OCI-LY1 (cell line): ENCODE results near the gene RAI14.

Experiments
- H2AFZ ChIP-seq: fragments of 200-600 bp; sonication (generic), shearing (Covaris generic); 2 replicates; pipeline ENCODE4 v1.6.0; 2014; ENCODE audit warnings: antibody characterized with exemption, mild to moderate bottlenecking, low read length
- H3F3A ChIP-seq: fragments of 200-600 bp; sonication (generic), shearing (Covaris generic); 2 replicates; pipeline ENCODE4 v1.6.0; 2014; ENCODE audit warnings: mild to moderate bottlenecking, antibody characterized with exemption, low read length, moderate library complexity; ENCODE audit not compliant: insufficient read depth
- H3K27ac ChIP-seq: fragments of 200-600 bp; sonication (generic); 2 replicates; pipeline ENCODE4 v1.5.1; 2014; ENCODE audit warnings: low read length, mixed run types, mild to moderate bottlenecking, low read depth; ENCODE audit not compliant: poor library complexity, severe bottlenecking
- H3K27me3 ChIP-seq: fragments of 200-600 bp; sonication (generic); 2 replicates; pipeline ENCODE4 v1.6.0; 2014; ENCODE audit warnings: antibody characterized with exemption, mild to moderate bottlenecking, low read length, moderate library complexity; ENCODE audit not compliant: insufficient read depth
- H3K36me3 ChIP-seq: fragments of 200-600 bp; sonication (generic); 2 replicates; pipeline ENCODE4 v1.6.1; 2014; ENCODE audit warnings: mild to moderate bottlenecking, antibody characterized with exemption, low read length, moderate library complexity, mixed read lengths; ENCODE audit not compliant: insufficient read depth
- H3K4me1 ChIP-seq: fragments of 200-600 bp; sonication (generic); 2 replicates; pipeline ENCODE4 v1.5.1; 2014; ENCODE audit warnings: mild to moderate bottlenecking, low read length, moderate library complexity; ENCODE audit not compliant: insufficient read depth, severe bottlenecking
- H3K4me2 ChIP-seq: fragments of 200-600 bp; sonication (generic), shearing (Covaris generic); 2 replicates; pipeline ENCODE4 v1.6.1; 2014; ENCODE audit warnings: low read length
- H3K4me3 ChIP-seq: fragments of 200-600 bp; sonication (generic); 2 replicates; pipeline ENCODE4 v1.5.1; 2014; ENCODE audit warnings: low read length, low read depth, mild to moderate bottlenecking, mixed read lengths; ENCODE audit not compliant: poor library complexity, severe bottlenecking
- H3K79me2 ChIP-seq: fragments of 200-600 bp; shearing (Covaris generic); 2 replicates; pipeline ENCODE4 v1.6.1; 2016; ENCODE audit warnings: mixed run types, low read length, mixed read lengths; ENCODE audit not compliant: insufficient read depth
- H3K9ac ChIP-seq: fragments of 200-600 bp; sonication (generic), shearing (Covaris generic); 2 replicates; pipeline ENCODE4 v1.6.1; 2014; ENCODE audit warnings: mild to moderate bottlenecking, low read length, mixed read lengths
- H3K9me2 ChIP-seq: fragments of 200-600 bp; sonication (generic), shearing (Covaris generic); 2 replicates; pipeline ENCODE4 v1.6.1; 2014; ENCODE audit warnings: low read depth, mild to moderate bottlenecking, low read length, mixed read lengths
- H3K9me3 ChIP-seq: fragments of 200-600 bp; shearing (Covaris generic); 2 replicates; pipeline ENCODE4 v1.6.1; 2014; ENCODE audit warnings: low read length, mixed read lengths
- H4K20me1 ChIP-seq: fragments of 200-600 bp; sonication (generic), shearing (Covaris generic); 2 replicates; pipeline ENCODE4 v1.6.0; 2016; ENCODE audit warnings: mild to moderate bottlenecking, low read length; ENCODE audit not compliant: insufficient read depth
- EZH2 ChIP-seq: fragments of 200-600 bp; sonication (generic), shearing (Covaris generic); IDR thresholded peaks from 2 replicates; pipeline ENCODE4 v1.8.0; 2017; ENCODE audit warnings: borderline replicate concordance, mixed run types, mild to moderate bottlenecking, antibody characterized with exemption, low read length, moderate library complexity, mixed read lengths
- TF ChIP-seq, protein P1 (sequence below): fragments of 200-600 bp; sonication (generic), shearing (Covaris generic); IDR thresholded peaks from 2 replicates; pipeline ENCODE4 v1.5.1; 2017; ENCODE audit warnings: mild to moderate bottlenecking, antibody characterized with exemption, low read length, moderate library complexity, mixed read lengths

The RAI14 gene

DNA sequence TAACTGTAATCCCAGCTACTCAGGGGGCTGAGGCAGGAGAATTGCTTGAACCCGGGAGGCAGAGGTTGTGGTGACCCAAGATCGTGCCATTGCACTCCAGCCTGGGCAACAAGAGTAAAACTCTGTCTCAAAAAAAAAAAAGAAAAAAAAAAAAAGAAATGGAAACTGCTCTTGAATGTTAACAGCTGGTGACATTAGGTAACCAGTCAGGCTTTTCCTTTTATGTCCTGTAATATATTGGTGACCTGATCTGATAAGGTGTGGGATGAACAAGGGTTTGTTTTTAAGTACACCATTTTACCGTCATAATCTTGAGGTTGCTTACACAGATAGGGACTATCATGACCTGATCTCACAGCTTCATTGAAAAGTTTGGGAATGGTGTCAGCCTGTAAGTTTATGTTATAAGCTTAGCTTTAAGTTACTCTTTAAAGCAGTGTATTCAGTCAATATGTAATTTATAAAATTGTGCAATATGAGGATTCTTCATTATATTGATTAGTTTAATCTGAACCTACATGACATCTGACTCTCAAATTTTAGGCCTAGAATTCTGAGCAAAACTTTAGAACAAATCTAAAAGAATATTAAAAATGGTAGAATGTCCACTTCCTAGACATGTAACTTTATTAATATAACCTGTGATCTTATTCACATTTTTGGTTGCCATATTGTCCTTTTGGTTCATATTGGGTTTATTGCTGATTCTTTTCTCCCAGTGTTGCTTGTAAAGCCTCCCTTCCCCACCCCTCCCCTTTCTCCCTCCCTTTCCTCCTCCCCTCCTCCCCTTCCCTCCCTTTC lies 41.4 kb downstream of the RAI14 start:
- TF ChIP-seq EZH2 = no peak
- TF ChIP-seq, protein P1, sequence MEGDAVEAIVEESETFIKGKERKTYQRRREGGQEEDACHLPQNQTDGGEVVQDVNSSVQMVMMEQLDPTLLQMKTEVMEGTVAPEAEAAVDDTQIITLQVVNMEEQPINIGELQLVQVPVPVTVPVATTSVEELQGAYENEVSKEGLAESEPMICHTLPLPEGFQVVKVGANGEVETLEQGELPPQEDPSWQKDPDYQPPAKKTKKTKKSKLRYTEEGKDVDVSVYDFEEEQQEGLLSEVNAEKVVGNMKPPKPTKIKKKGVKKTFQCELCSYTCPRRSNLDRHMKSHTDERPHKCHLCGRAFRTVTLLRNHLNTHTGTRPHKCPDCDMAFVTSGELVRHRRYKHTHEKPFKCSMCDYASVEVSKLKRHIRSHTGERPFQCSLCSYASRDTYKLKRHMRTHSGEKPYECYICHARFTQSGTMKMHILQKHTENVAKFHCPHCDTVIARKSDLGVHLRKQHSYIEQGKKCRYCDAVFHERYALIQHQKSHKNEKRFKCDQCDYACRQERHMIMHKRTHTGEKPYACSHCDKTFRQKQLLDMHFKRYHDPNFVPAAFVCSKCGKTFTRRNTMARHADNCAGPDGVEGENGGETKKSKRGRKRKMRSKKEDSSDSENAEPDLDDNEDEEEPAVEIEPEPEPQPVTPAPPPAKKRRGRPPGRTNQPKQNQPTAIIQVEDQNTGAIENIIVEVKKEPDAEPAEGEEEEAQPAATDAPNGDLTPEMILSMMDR = no peak
- Histone ChIP-seq H3K9me2 (no peaks in the 10 kb centered on the region), H3F3A (no peaks in the 10 kb centered on the region), H4K20me1 (no peaks in the 10 kb centered on the region), H3K4me3 (no peak overlapping the region), H3K9me3 (no peaks in the 10 kb centered on the region), H3K27me3 (no peaks in the 10 kb centered on the region), H3K36me3 (no peaks in the 10 kb centered on the region), H3K9ac (no peak overlapping the region), H2AFZ (no peak overlapping the region), H3K79me2 (no peaks in the 10 kb centered on the region), H3K4me2 (no peak overlapping the region), H3K4me1 (no peaks in the 10 kb centered on the region), H3K27ac (no peak overlapping the region)

DNA sequence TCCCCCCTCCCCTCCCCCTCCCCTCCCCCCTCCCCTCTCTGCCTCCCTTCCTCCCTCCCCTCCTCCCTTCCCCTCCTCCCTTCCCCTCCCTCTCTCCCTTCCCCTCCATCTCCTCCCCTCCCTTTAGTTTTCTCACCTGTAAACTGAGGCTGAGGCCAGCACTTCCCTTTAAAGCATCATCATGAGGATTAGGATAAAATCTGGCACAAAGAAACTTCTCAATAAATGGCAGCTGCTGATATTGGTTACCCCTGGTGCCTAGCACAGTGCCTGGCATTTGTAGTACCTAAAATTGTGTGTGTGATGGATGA lies 41.9 kb downstream of the RAI14 start:
- no peaks in the 10 kb centered on the region for H3K27me3 ChIP-seq
- no peak overlapping the region for H3K27ac ChIP-seq
- H3K79me2 ChIP-seq = no peaks in the 10 kb centered on the region

DNA sequence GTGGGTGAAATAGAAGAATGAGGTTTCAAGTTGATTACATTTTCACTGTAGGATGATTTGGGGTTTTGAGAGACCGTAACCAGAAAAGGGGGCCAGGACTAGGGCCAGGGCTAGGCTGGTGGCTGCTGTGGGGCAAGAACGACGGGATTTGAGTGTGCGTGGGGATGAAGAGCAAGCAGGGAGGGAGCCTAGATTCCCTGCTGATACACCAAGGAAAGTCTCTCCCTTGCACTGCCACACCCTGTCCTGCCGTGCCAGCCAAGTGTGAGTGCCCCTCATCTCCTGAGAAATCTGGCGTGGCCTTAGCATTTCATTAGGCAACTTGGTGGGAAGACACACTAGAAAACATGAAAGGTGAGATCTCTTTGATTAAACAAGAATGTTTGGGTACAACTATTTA lies 42.6 kb downstream of the RAI14 start:
- Histone ChIP-seq H3F3A (no peaks in the 10 kb centered on the region), H4K20me1 (no peaks in the 10 kb centered on the region), H3K9ac (no peak overlapping the region), H3K27me3 (no peaks in the 10 kb centered on the region), H3K4me1 (no peaks in the 10 kb centered on the region), H2AFZ (no peak overlapping the region), H3K36me3 (no peaks in the 10 kb centered on the region), H3K4me2 (no peak overlapping the region), H3K79me2 (no peaks in the 10 kb centered on the region), H3K27ac (no peak overlapping the region), H3K4me3 (no peak overlapping the region), H3K9me2 (no peaks in the 10 kb centered on the region), H3K9me3 (no peaks in the 10 kb centered on the region)
- no peak for TF ChIP-seq EZH2
- TF ChIP-seq, protein P1 = no peak

More for the DNA sequence above, 41.9 kb downstream of the RAI14 start:
- no peaks in the 10 kb centered on the region for H3F3A ChIP-seq
- no peak overlapping the region for H3K4me2 ChIP-seq
- no peaks in the 10 kb centered on the region for H4K20me1 ChIP-seq
- H3K9ac ChIP-seq = no peak overlapping the region
- H2AFZ ChIP-seq = no peak overlapping the region
- H3K9me2 ChIP-seq = no peaks in the 10 kb centered on the region
- H3K9me3 ChIP-seq = no peaks in the 10 kb centered on the region
- no peak overlapping the region for H3K4me3 ChIP-seq
- no peaks in the 10 kb centered on the region for H3K36me3 ChIP-seq
- TF ChIP-seq EZH2 = no peak
- TF ChIP-seq, protein P1 = no peak
- no peaks in the 10 kb centered on the region for H3K4me1 ChIP-seq
